HepG2 (cell line): ENCODE results near the gene NUFIP2. TPM values are rescaled to one million over a fixed set of nuclear protein-coding genes. Genes with fewer than 3 reads are reported as not detected.

ENCODE experiments used
- DNMT3B ChIP-seq: conservative IDR thresholded peaks from 2 replicates; pipeline ENCODE4 v1.6.1; 2016; ENCODE audit warnings: missing biosample characterization, control low read depth
- FOXO1 ChIP-seq: sonication (generic); formaldehyde crosslinking; IDR thresholded peaks from 2 replicates; pipeline ENCODE4 v1.4.0; 2020; ENCODE audit warnings: missing genetic modification reagents
- HNRNPL ChIP-seq: fragments of 200-400 bp; formaldehyde crosslinking; IDR thresholded peaks from 2 replicates; pipeline ENCODE4 v1.6.1; 2017; ENCODE audit warnings: mild to moderate bottlenecking, low read depth, low read length
- IRF9 ChIP-seq: sonication (generic); formaldehyde crosslinking; IDR thresholded peaks from 2 replicates; pipeline ENCODE4 v1.8.0; 2022; ENCODE audit warnings: missing genetic modification reagents, mild to moderate bottlenecking, borderline replicate concordance
- LCORL ChIP-seq, 2 experiments: fragments of 450-650 bp in 1 of 2; sonication (generic) in 1 of 2; formaldehyde crosslinking in 1 of 2; IDR thresholded peaks; 2 replicates each; pipeline versions ENCODE4 v1.5.0 to v1.6.1; 2017 to 2020; ENCODE audit warnings: antibody characterized with exemption in 1 of 2, missing genetic modification reagents in 1 of 2
- NFKB2 ChIP-seq: sonication (generic); formaldehyde crosslinking; IDR thresholded peaks from 2 replicates; pipeline ENCODE4 v1.4.0; 2020; ENCODE audit warnings: missing genetic modification reagents, borderline replicate concordance
- RARG ChIP-seq: sonication (generic); formaldehyde crosslinking; IDR thresholded peaks from 2 replicates; pipeline ENCODE4 v1.4.0; 2020; ENCODE audit warnings: low read depth, mild to moderate bottlenecking, missing genetic modification reagents
- SOX6 ChIP-seq, 2 experiments: fragments of 450-650 bp in 1 of 2; sonication (generic) in 1 of 2; formaldehyde crosslinking in 1 of 2; IDR thresholded peaks; 2 replicates each; pipeline versions ENCODE4 v1.4.0 to v1.6.1; 2017 to 2020; ENCODE audit warnings: antibody characterized with exemption in 1 of 2, mild to moderate bottlenecking in 1 of 2, missing genetic modification reagents in 1 of 2
- ZMAT5 ChIP-seq: sonication (generic); formaldehyde crosslinking; IDR thresholded peaks from 2 replicates; pipeline ENCODE4 v1.5.0; 2020; ENCODE audit warnings: mild to moderate bottlenecking, low read depth, missing genetic modification reagents, borderline replicate concordance
- ZNF232 ChIP-seq: sonication (generic); formaldehyde crosslinking; IDR thresholded peaks from 2 replicates; pipeline ENCODE4 v1.4.0; 2020; ENCODE audit warnings: missing genetic modification reagents, borderline replicate concordance
- ZNF468 ChIP-seq: sonication (generic); formaldehyde crosslinking; IDR thresholded peaks from 2 replicates; pipeline ENCODE4 v1.8.0; 2022; ENCODE audit warnings: mild to moderate bottlenecking, moderate library complexity, missing genetic modification reagents
- ZNF615 ChIP-seq: sonication (generic); formaldehyde crosslinking; IDR thresholded peaks from 2 replicates; pipeline ENCODE4 v1.5.0; 2020; ENCODE audit warnings: mild to moderate bottlenecking, missing genetic modification reagents, borderline replicate concordance
- ZNF687 ChIP-seq: sonication (generic); formaldehyde crosslinking; IDR thresholded peaks from 2 replicates; pipeline ENCODE4 v1.5.1; 2020; ENCODE audit warnings: mild to moderate bottlenecking, missing genetic modification reagents, moderate library complexity
- ZNF691 ChIP-seq: sonication (generic); formaldehyde crosslinking; IDR thresholded peaks from 2 replicates; pipeline ENCODE4 v1.4.0; 2020; ENCODE audit warnings: missing genetic modification reagents, low read depth, mild to moderate bottlenecking, borderline replicate concordance
- ZNF766 ChIP-seq: sonication (generic); formaldehyde crosslinking; IDR thresholded peaks from 2 replicates; pipeline ENCODE4 v1.5.0; 2020; ENCODE audit warnings: missing genetic modification reagents, borderline replicate concordance
- ZNF788 ChIP-seq: sonication (generic); formaldehyde crosslinking; IDR thresholded peaks from 2 replicates; pipeline ENCODE4 v1.5.0; 2020; ENCODE audit warnings: mild to moderate bottlenecking, missing genetic modification reagents, borderline replicate concordance
- polyA plus RNA-seq, 8 experiments: library from polyadenylated mRNA; depleted of rRNA in 3 of 8; stranded (reverse) in 7 of 8; unstranded in 1 of 8; fragments of >200 nt; fragmentation: Illumina TruSeq in 4 of 8; extraction: Trizol in 4 of 8; gene quantifications; 2 replicates each; pipeline versions ENCODE4 v1.2.1 to v1.2.3, GENCODE V29; 2011 to 2016; ENCODE audit warnings: low read depth in 4 of 8, missing spikeins in 1 of 8, mixed read lengths in 1 of 8; ENCODE audit not compliant: insufficient read depth in 1 of 8
- total RNA-seq, 5 experiments: library from RNA; depleted of rRNA; stranded (reverse); fragments of >200 nt; fragmentation: Illumina TruSeq; extraction: Trizol; gene quantifications; 2 replicates each; pipeline ENCODE4 v1.2.3, GENCODE V29; 2016; ENCODE audit warnings: low read depth in 1 of 5
- TF ChIP-seq, protein P1 (sequence below), 2 experiments: IDR thresholded peaks; 2 replicates each; pipeline ENCODE4 v1.6.1; 2011 to 2012; ENCODE audit warnings: low read length in 2 of 2, borderline replicate concordance in 1 of 2, low read depth in 1 of 2, mild to moderate bottlenecking in 1 of 2, moderate library complexity in 1 of 2

The NUFIP2 gene
- total and polyA plus RNA-seq, 2 of the 13 experiments (the other 11 are each of a cell fraction or from before 2014, with no cell fraction given) = 10.3 to 30.8 TPM

- TF ChIP-seq DNMT3B (CRISPR knock-in tag) (no peak), ZMAT5 (CRISPR knock-in tag) (no peak), ZNF615 (CRISPR knock-in tag) (no peak), ZNF468 (CRISPR knock-in tag) (no peak), ZNF687 (CRISPR knock-in tag) (peak; percentile 91), NFKB2 (CRISPR knock-in tag) (peak; percentile 80; the same call in 1 of the 2 replicates), IRF9 (no peak), LCORL (IDR thresholded peaks at IDR 0.05) (no peak), LCORL (CRISPR knock-in tag; IDR thresholded peaks at IDR 0.05) (peak; percentile 43; the same call in 1 of the 2 replicates), ZNF766 (peak; percentile 51; the same call in 1 of the 2 replicates), FOXO1 (CRISPR knock-in tag) (peak; percentile 29), ZNF788 (CRISPR knock-in tag) (peak; percentile 87), HNRNPL (peak; percentile 68; the same call in 1 of the 2 replicates), ZNF232 (CRISPR knock-in tag) (peak; percentile 63; the same call in 1 of the 2 replicates), SOX6 (IDR thresholded peaks at IDR 0.05) (no peak), SOX6 (CRISPR knock-in tag; IDR thresholded peaks at IDR 0.05) (peak; percentile 68), ZNF691 (CRISPR knock-in tag) (peak; percentile 72; the same call in 1 of the 2 replicates), RARG (CRISPR knock-in tag) (no peak)
- TF ChIP-seq, protein P1, sequence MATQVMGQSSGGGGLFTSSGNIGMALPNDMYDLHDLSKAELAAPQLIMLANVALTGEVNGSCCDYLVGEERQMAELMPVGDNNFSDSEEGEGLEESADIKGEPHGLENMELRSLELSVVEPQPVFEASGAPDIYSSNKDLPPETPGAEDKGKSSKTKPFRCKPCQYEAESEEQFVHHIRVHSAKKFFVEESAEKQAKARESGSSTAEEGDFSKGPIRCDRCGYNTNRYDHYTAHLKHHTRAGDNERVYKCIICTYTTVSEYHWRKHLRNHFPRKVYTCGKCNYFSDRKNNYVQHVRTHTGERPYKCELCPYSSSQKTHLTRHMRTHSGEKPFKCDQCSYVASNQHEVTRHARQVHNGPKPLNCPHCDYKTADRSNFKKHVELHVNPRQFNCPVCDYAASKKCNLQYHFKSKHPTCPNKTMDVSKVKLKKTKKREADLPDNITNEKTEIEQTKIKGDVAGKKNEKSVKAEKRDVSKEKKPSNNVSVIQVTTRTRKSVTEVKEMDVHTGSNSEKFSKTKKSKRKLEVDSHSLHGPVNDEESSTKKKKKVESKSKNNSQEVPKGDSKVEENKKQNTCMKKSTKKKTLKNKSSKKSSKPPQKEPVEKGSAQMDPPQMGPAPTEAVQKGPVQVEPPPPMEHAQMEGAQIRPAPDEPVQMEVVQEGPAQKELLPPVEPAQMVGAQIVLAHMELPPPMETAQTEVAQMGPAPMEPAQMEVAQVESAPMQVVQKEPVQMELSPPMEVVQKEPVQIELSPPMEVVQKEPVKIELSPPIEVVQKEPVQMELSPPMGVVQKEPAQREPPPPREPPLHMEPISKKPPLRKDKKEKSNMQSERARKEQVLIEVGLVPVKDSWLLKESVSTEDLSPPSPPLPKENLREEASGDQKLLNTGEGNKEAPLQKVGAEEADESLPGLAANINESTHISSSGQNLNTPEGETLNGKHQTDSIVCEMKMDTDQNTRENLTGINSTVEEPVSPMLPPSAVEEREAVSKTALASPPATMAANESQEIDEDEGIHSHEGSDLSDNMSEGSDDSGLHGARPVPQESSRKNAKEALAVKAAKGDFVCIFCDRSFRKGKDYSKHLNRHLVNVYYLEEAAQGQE (IDR thresholded peaks at IDR 0.05; ENCODE audit: borderline replicate concordance in 1 of 2, low read depth in 1 of 2, low read length in 2 of 2) = peak in 1 of 2 experiments; percentile 73; a peak in 2 of 4 replicates
These were observed at the start of gene NUFIP2 (continued) for GRCh38 chr17:29293890-29294579.
